Measurements from ENCODE around the gene LYRM4. TPM values are rescaled to one million over a fixed set of nuclear protein-coding genes. Genes with fewer than 3 reads are reported as not detected.

Gene LYRM4
- total RNA-seq, 4 donors from 2014 or later: 8.4 to 20.1 (median 12.2) TPM

DNA sequence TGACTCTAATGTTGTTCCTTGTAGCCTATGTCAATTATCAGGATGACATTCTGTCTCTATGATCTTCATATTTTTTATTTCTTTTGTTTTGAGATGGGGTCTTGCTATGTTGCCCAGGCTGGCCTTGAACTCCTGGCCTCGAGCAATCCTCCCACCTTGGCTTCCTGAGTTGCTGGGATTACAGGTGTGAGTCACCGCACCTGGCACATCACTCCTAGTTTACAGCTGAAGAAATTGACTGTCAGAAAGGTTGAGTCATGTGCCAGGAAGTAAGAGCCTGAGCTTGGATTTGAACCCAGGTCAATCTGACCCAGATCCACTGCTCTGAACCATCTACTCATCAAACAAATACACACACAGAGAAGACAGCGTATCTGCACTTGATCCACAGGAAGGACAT is 161.2 kb downstream of the LYRM4 start:
- TF ChIP-seq CTCF (IDR thresholded peaks at IDR 0.05 in 4 of 5, conservative IDR thresholded peaks at IDR 0.05 in 1 of 5) (no peak), POLR2A (IDR thresholded peaks at IDR 0.05) (no peak)
- Histone ChIP-seq H3K4me1 (no peaks in the 10 kb centered on the region), H3K36me3 (no peaks in the 10 kb centered on the region), H3K9me3 (no peaks in the 10 kb centered on the region), H3K27ac (no peak overlapping the region), H3K4me3 (no peak overlapping the region), H3K27me3 (no peaks in the 10 kb centered on the region)
- intact Hi-C loops (cut with DNase I; ENCODE audit: low total_unique reads): no loop called here
- in situ Hi-C loops (cut with MboI; ENCODE audit: low sequenced_read_pairs in 4 of 4): no loop called here
- DNase-seq (no peak), ATAC-seq (no peak)

GRCh38 chr6:5098501-5099270 is 162.1 kb downstream of the LYRM4 start:
- Histone ChIP-seq H3K4me1 (no peaks in the 10 kb centered on the region), H3K36me3 (no peaks in the 10 kb centered on the region), H3K4me3 (no peak overlapping the region), H3K27me3 (no peaks in the 10 kb centered on the region), H3K27ac (no peak overlapping the region), H3K9me3 (no peaks in the 10 kb centered on the region)
- no peak for DNase-seq
- in situ Hi-C loops (cut with MboI; ENCODE audit: low sequenced_read_pairs in 4 of 4) (no loop called here), intact Hi-C loops (cut with DNase I; ENCODE audit: low total_unique reads) (no loop called here)
- ATAC-seq: no peak
- TF ChIP-seq CTCF (IDR thresholded peaks at IDR 0.05 in 4 of 5, conservative IDR thresholded peaks at IDR 0.05 in 1 of 5) (no peak), POLR2A (IDR thresholded peaks at IDR 0.05) (no peak)

- DNase-seq (no peak), ATAC-seq (no peak)
- intact Hi-C loops (cut with DNase I; ENCODE audit: low total_unique reads): no loop called here
- no peaks in the 10 kb centered on the region for H3K27me3 ChIP-seq
- no peak overlapping the region for H3K27ac ChIP-seq
- no peaks in the 10 kb centered on the region for H3K4me1 ChIP-seq
- in situ Hi-C loops (cut with MboI; ENCODE audit: low sequenced_read_pairs in 4 of 4): no loop called here
- H3K9me3 ChIP-seq: no peaks in the 10 kb centered on the region
- H3K4me3 ChIP-seq: no peak overlapping the region
- TF ChIP-seq CTCF (IDR thresholded peaks at IDR 0.05 in 4 of 5, conservative IDR thresholded peaks at IDR 0.05 in 1 of 5): no peak
- peak in 1 of 2 donors; percentile 30 for TF ChIP-seq POLR2A (IDR thresholded peaks at IDR 0.05)
- no peaks in the 10 kb centered on the region for H3K36me3 ChIP-seq
These were observed 164.3 kb downstream of the LYRM4 start for GRCh38 chr6:5096482-5096881.

- Histone ChIP-seq H3K36me3 (no peaks in the 10 kb centered on the region), H3K4me1 (no peaks in the 10 kb centered on the region), H3K27ac (no peak overlapping the region), H3K27me3 (no peaks in the 10 kb centered on the region), H3K9me3 (no peaks in the 10 kb centered on the region), H3K4me3 (no peak overlapping the region)
- no peak for TF ChIP-seq CTCF (IDR thresholded peaks at IDR 0.05 in 4 of 5, conservative IDR thresholded peaks at IDR 0.05 in 1 of 5)
- no peak for TF ChIP-seq POLR2A (IDR thresholded peaks at IDR 0.05)
- DNase-seq (no peak), ATAC-seq (no peak)
- in situ Hi-C loops (cut with MboI; ENCODE audit: low sequenced_read_pairs in 4 of 4): no loop called here
- intact Hi-C loops (cut with DNase I; ENCODE audit: low total_unique reads): no loop called here
These were observed 165.5 kb downstream of the LYRM4 start for GRCh38 chr6:5095236-5095635.

- in situ Hi-C loops (cut with MboI; ENCODE audit: low sequenced_read_pairs in 4 of 4): no loop called here
- Histone ChIP-seq H3K4me1 (no peaks in the 10 kb centered on the region), H3K27me3 (no peaks in the 10 kb centered on the region), H3K9me3 (no peaks in the 10 kb centered on the region), H3K27ac (no peak overlapping the region), H3K36me3 (no peaks in the 10 kb centered on the region), H3K4me3 (no peak overlapping the region)
- TF ChIP-seq POLR2A (IDR thresholded peaks at IDR 0.05) (no peak), CTCF (IDR thresholded peaks at IDR 0.05 in 4 of 5, conservative IDR thresholded peaks at IDR 0.05 in 1 of 5) (no peak)
- ATAC-seq (no peak), DNase-seq (no peak)
- intact Hi-C loops (cut with DNase I; ENCODE audit: low total_unique reads): no loop called here
These were observed 166.4 kb downstream of the LYRM4 start for GRCh38 chr6:5094327-5094726.

Measured in gastrocnemius medialis (tissue), 4 donors.